ENCODE measurements around the gene AP5B1. TPM values are rescaled to one million over a fixed set of nuclear protein-coding genes. Genes with fewer than 3 reads are reported as not detected.

AP5B1 gene
- polyA plus RNA-seq (2011; rRNA removed) (2.6 and 3.3 TPM in 2 replicates), polyA minus RNA-seq (2011; rRNA and poly(A)+ RNA removed) (3.6 and 4.3 TPM in 2 replicates)

- CTCF ChIA-PET = interaction anchor here (0.8 to 4.0 kb wide), 12 partner anchors 9 to 242 kb away, joined by 3 to 29 read pairs (median 6); partner anchors contain the start of genes KAT5 and SNX32
- no peak for DNase-seq (ENCODE audit: low read depth, low spot score)
- TF ChIP-seq CTCF (IDR thresholded peaks at IDR 0.05; ENCODE audit: low read depth, low read length) = no peak
- H3K9me3 ChIP-seq (ENCODE audit: control insufficient read depth, insufficient read depth, low read length) = peaks cover 4% of the 10 kb centered on the region; the same call in 1 of the 2 replicates
- POLR2A ChIA-PET = interaction anchor here (1.8 kb wide), 1 partner anchor 69 kb away, joined by 6 read pairs; the partner anchor contains the start of gene KAT5
- no peak within 1 kb of the TSS for H3K27ac ChIP-seq (ENCODE audit: low read depth, low read length)
- H3K4me3 ChIP-seq (ENCODE audit: low read depth, low read length) = peak within 1 kb of the TSS; percentile 79
- peaks cover 22% of the 10 kb centered on the region for H3K27me3 ChIP-seq (ENCODE audit: control insufficient read depth, insufficient read depth, low read length)
These were observed at the start of gene AP5B1 for GRCh38 chr11:65780770-65781151. TSS of gene AP5B1 (minus strand) at chr11:65780976. CDS start at chr11:65780591, 385 bp downstream.

- no peak overlapping the region for H3K27ac ChIP-seq (ENCODE audit: low read depth, low read length)
- H3K27me3 ChIP-seq (ENCODE audit: control insufficient read depth, insufficient read depth, low read length) = peaks cover 33% of the 10 kb centered on the region
- DNase-seq (ENCODE audit: low read depth, low spot score) = no peak
- POLR2A ChIA-PET = interaction anchor here (0.7 kb wide), 1 partner anchor 14 kb away, joined by 4 read pairs; no protein-coding TSS in a partner anchor
- TF ChIP-seq CTCF (IDR thresholded peaks at IDR 0.05; ENCODE audit: low read depth, low read length) = no peak
- CTCF ChIA-PET = interaction anchor here (1.6 kb wide), 1 partner anchor 11 kb away, joined by 7 read pairs; no protein-coding TSS in a partner anchor
- no peak overlapping the region for H3K4me3 ChIP-seq (ENCODE audit: low read depth, low read length)
- no peaks in the 10 kb centered on the region; the same call in 1 of the 2 replicates for H3K9me3 ChIP-seq (ENCODE audit: control insufficient read depth, insufficient read depth, low read length)
These were observed 48.7 kb upstream of the AP5B1 start for GRCh38 chr11:65829459-65829858.

GRCh38 chr11:65826984-65827735 lies 46.4 kb upstream of the AP5B1 start:
- no peak for TF ChIP-seq CTCF (IDR thresholded peaks at IDR 0.05; ENCODE audit: low read depth, low read length)
- POLR2A ChIA-PET = interaction anchor here (0.8 kb wide), 1 partner anchor 115 kb away, joined by 3 read pairs; no protein-coding TSS in a partner anchor
- CTCF ChIA-PET = interaction anchor here (0.5 to 1.6 kb wide), 8 partner anchors 8 to 218 kb away, joined by 3 to 10 read pairs (median 5); partner anchors contain the start of gene MUS81
- no peaks in the 10 kb centered on the region for H3K9me3 ChIP-seq (ENCODE audit: control insufficient read depth, insufficient read depth, low read length)
- DNase-seq (ENCODE audit: low read depth, low spot score) = no peak
- no peak overlapping the region for H3K27ac ChIP-seq (ENCODE audit: low read depth, low read length)
- H3K27me3 ChIP-seq (ENCODE audit: control insufficient read depth, insufficient read depth, low read length) = peaks cover 23% of the 10 kb centered on the region
- no peak overlapping the region for H3K4me3 ChIP-seq (ENCODE audit: low read depth, low read length)

DNA sequence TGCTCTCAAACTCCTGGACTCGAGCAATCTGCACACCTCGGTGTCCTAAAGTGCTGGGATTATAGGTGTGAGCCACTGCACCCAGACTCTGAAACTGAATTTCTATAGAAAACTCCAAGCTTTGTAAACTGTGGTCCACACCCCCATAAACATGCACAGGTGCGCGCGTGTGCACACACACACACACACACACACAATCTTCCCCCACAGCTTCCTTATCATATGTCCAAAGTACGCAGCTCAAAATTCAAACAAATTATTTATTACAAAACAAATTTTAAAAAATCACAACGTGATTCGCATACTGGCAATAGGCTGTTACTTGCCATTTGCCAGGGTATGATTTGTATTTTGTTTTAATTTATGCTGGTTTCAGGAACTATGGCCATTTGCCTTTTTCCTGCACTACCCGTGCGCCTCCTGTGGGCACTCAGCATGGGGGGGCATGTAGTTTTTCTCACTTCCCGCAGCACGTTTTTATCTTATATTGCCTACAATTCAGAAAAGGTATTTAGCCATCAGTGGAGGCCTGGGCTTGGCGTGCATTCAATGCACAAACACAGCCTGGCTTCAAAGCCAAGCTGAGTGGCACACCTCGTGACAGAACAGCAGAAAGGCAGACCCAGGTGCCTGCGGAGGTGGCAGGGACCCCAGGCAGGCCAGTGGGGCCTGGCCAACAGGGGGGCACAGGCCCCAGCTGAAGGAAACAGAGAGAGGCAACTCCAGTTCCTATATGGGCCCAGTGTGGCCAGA lies 42.2 kb upstream of the AP5B1 start:
- H3K27me3 ChIP-seq (ENCODE audit: control insufficient read depth, insufficient read depth, low read length) = peaks cover 11% of the 10 kb centered on the region
- ChIA-PET POLR2A (interaction anchor here (0.6 kb wide), 1 partner anchor 206 kb away, joined by 9 read pairs; no protein-coding TSS in a partner anchor), CTCF (interaction anchor here (0.8 to 0.9 kb wide), 2 partner anchors 65 to 112 kb away, joined by 3 to 5 read pairs; partner anchors contain the start of gene FIBP)
- H3K27ac ChIP-seq (ENCODE audit: low read depth, low read length) = no peak overlapping the region
- H3K9me3 ChIP-seq (ENCODE audit: control insufficient read depth, insufficient read depth, low read length) = no peaks in the 10 kb centered on the region
- H3K4me3 ChIP-seq (ENCODE audit: low read depth, low read length) = no peak overlapping the region
- TF ChIP-seq CTCF (IDR thresholded peaks at IDR 0.05; ENCODE audit: low read depth, low read length) = no peak
- DNase-seq (ENCODE audit: low read depth, low spot score) = no peak

Data from AG04450 (cell line).